ENCODE results near the gene TPGS2.

- TF ChIP-seq SP1 (IDR thresholded peaks at IDR 0.05; ENCODE audit: low read depth, low read length), result no peak
- TF ChIP-seq, protein P1, sequence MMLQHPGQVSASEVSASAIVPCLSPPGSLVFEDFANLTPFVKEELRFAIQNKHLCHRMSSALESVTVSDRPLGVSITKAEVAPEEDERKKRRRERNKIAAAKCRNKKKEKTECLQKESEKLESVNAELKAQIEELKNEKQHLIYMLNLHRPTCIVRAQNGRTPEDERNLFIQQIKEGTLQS (IDR thresholded peaks at IDR 0.05; ENCODE audit: insufficient read depth, low read depth, low read length), result no peak
- no peak for TF ChIP-seq TAF1 (IDR thresholded peaks at IDR 0.05; ENCODE audit: low read depth, low read length)
- no peak for TF ChIP-seq RXRA (IDR thresholded peaks at IDR 0.05; ENCODE audit: insufficient read depth, low read depth, low read length)
- TF ChIP-seq CHD7 (IDR thresholded peaks at IDR 0.05; ENCODE audit: insufficient replicate concordance, low read length), result no peak
Observed at GRCh38 chr18:36777566-36777965, 51.2 kb downstream of the TPGS2 start.

Data from H1 (cell line).